ENCODE results near the gene WLS. TPM values are rescaled to one million over a fixed set of nuclear protein-coding genes. Genes with fewer than 3 reads are reported as not detected.
A peak's percentile ranks its signal among the peaks of the same experiment; 100 is the strongest.

The WLS gene
- total RNA-seq: 10 to 100 TPM; 37.8 to 56.3 (median 48.7) TPM

DNA sequence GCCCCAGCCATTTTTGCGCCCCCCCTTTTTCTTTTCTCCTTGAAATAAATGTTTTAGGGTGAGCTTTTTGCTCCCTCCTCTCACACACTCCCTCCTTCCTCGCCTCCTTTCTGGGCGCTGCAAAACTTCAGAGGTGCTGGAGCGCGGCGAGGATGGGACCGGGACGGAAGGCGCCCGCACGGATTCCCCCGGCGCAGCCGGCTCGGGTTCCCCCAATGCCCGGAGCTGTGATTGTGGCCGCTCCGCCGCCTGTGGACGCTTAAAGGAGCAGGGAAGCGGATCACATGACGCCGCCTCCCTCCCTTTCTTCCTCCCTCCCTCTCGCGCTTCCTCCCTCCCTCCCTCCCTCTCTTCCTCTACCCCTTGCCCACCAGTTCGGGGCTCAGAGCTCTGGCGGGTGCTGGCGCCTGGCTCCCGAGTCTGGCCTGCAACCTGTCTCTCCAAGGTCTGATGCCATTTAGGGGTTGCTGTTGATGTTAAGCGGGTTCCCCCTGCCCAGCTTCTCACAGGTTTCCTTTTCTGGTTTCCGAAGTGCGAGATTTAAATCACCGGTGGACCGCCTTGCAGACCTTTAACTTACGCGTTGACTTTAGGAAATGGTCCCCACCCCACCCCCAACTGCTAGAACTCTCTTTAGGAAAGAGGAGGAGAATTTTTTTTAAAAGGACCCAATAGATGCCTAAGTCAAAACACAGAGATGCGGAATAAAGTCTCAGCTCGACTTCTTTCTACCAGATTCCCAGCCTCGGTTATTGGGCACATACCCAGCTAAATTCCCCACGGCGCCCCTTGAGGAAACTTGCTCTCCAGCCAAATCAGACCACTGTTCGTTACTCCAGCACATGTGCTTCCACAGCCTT lies at the start of gene WLS:
Gene WLS, minus strand, starts transcription at position 235 of the 860 bp plus-strand sequence. Its CDS starts 224 bp downstream, at position 11.
- peak within 1 kb of the TSS; percentile 58 for H3K4me3 ChIP-seq (ENCODE audit: low read depth, poor library complexity, severe bottlenecking)
- intact Hi-C loops (cut with DNase I; ENCODE audit: low total_unique reads): loop anchor here (5.0 kb wide), 1 partner anchor 110 kb away; no protein-coding TSS in a partner anchor
- 0 to 1% methylated on average over 42 of the region's 42 CpGs for WGBS, 2 donors
- TF ChIP-seq, protein P1, sequence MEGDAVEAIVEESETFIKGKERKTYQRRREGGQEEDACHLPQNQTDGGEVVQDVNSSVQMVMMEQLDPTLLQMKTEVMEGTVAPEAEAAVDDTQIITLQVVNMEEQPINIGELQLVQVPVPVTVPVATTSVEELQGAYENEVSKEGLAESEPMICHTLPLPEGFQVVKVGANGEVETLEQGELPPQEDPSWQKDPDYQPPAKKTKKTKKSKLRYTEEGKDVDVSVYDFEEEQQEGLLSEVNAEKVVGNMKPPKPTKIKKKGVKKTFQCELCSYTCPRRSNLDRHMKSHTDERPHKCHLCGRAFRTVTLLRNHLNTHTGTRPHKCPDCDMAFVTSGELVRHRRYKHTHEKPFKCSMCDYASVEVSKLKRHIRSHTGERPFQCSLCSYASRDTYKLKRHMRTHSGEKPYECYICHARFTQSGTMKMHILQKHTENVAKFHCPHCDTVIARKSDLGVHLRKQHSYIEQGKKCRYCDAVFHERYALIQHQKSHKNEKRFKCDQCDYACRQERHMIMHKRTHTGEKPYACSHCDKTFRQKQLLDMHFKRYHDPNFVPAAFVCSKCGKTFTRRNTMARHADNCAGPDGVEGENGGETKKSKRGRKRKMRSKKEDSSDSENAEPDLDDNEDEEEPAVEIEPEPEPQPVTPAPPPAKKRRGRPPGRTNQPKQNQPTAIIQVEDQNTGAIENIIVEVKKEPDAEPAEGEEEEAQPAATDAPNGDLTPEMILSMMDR (IDR thresholded peaks at IDR 0.05): no peak
- no peak for TF ChIP-seq POLR2A (IDR thresholded peaks at IDR 0.05)
- DNase-seq (ENCODE audit: low spot score in 2 of 2): peak; percentile 79 to 96

DNA sequence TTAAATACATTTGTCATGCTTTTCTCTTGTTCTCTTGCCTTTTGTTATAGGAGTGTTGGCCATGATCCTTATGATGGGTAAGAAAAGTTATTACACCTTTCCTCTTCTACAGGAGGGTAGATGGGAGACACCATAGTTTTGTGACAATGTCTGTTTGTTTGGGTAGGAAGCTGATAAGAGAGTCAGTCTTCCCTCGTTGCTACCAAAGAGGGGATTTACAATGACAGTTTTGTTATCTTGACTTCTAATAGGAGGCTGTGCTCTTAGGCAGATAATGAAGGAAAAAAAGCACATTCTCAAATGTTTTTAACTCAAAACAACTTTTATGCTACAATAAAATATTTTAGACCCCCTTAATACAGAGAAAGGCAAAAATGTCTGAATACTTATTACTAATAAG lies 48.0 kb upstream of the WLS start:
- DNase-seq (ENCODE audit: low spot score in 2 of 2): no peak
- intact Hi-C loops (cut with DNase I; ENCODE audit: low total_unique reads): no loop called here
- TF ChIP-seq POLR2A (IDR thresholded peaks at IDR 0.05): no peak
- TF ChIP-seq, protein P1 (IDR thresholded peaks at IDR 0.05): no peak
- 66 to 76% methylated on average over 1 of the region's 1 CpG for WGBS, 2 donors
- no peak overlapping the region for H3K4me3 ChIP-seq (ENCODE audit: low read depth, poor library complexity, severe bottlenecking)

DNA sequence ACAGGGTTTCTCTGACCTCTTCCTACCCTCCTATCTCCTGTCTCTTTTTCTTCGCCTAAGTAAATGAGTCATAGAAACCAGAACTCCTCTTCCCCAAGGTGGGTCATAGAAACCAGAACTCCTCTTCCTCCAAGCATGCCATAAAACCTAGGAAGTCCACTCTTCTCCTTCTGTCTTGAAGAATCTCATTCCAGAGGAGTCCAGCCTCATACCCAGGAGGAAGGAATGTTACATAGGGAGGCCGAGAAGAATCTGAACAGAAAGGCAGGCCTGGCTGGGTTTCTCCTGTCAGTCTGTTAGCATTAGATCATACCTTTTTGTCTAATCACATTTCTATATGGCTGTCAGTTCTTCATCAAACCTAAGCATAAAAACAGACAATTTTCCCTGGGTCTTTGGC lies 47.5 kb upstream of the WLS start:
- 85 to 95% methylated on average over 2 of the region's 2 CpGs for WGBS, 2 donors
- TF ChIP-seq, protein P1 (IDR thresholded peaks at IDR 0.05): no peak
- intact Hi-C loops (cut with DNase I; ENCODE audit: low total_unique reads): no loop called here
- H3K4me3 ChIP-seq (ENCODE audit: low read depth, poor library complexity, severe bottlenecking): no peak overlapping the region
- DNase-seq (ENCODE audit: low spot score in 2 of 2): no peak

DNA sequence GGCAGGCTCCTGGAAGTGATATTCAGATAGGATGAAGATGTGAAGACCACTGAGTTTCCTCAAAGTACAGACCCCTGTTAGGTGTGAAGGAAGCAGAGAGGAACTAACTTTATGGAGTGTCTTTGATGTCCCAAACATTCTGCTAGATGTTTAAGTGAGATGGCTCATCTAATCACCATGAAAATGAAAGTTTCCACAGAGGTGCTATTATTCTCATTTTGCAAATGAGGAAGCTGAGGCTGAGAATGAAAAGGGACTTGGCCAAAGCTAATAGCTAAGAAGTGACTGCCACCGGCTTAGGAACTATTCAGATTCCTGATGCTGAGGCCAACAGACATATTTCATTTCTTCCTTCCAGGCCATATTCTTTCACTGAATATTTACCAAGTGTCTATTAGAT lies 45.9 kb upstream of the WLS start:
- no peak overlapping the region for H3K4me3 ChIP-seq (ENCODE audit: low read depth, poor library complexity, severe bottlenecking)
- intact Hi-C loops (cut with DNase I; ENCODE audit: low total_unique reads): no loop called here
- WGBS, 2 donors: 56 to 86% methylated on average over 1 of the region's 1 CpG
- TF ChIP-seq POLR2A (IDR thresholded peaks at IDR 0.05): no peak
- TF ChIP-seq, protein P1 (IDR thresholded peaks at IDR 0.05): no peak
- no peak for DNase-seq (ENCODE audit: low spot score in 2 of 2)

DNA sequence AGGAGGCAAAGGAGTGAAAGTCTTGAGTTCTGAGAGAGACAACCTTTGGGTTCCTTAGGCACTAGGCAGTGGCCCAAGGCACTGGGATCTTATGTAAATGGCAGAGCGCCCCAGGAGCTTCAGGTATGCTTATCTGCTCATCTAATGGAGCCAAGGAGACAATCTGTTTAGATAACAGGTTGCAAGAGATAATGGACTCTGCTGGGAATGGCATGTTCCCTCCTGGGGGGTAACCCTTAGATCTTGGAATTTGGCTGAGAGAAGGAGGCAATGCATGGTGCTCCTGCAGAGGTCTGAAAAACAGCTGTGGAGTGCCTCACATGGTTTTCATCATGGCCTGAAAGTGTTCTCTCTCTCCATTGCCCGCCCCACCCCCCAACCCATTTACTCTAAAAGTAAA lies 44.1 kb upstream of the WLS start:
- WGBS, 2 donors: 62 to 78% methylated on average over 2 of the region's 2 CpGs
- intact Hi-C loops (cut with DNase I; ENCODE audit: low total_unique reads): no loop called here
- no peak overlapping the region for H3K4me3 ChIP-seq (ENCODE audit: low read depth, poor library complexity, severe bottlenecking)
- no peak for DNase-seq (ENCODE audit: low spot score in 2 of 2)
- no peak for TF ChIP-seq POLR2A (IDR thresholded peaks at IDR 0.05)
- TF ChIP-seq, protein P1 (IDR thresholded peaks at IDR 0.05): no peak

Data from lower leg skin (tissue), 4 donors.